GM23338 (cell line): ENCODE measurements around the gene LRRC4. TPM values are rescaled to one million over a fixed set of nuclear protein-coding genes. Genes with fewer than 3 reads are reported as not detected.

Experiments
- EZH2phosphoT487 ChIP-seq: fragments of 200-600 bp; sonication (generic); IDR thresholded peaks from one replicate; pipeline ENCODE4 v1.8.1; 2018; ENCODE audit warnings: antibody characterized with exemption; ENCODE audit not compliant: unreplicated experiment
- REST ChIP-seq: IDR thresholded peaks from one replicate; pipeline ENCODE4 v1.6.1; 2018; ENCODE audit warnings: antibody characterized with exemption; ENCODE audit not compliant: unreplicated experiment
- ZNF331 ChIP-seq: fragments of 250-450 bp; sonication (Bioruptor Pico); IDR thresholded peaks from 2 replicates; pipeline ENCODE4 v1.5.0; 2020; ENCODE audit warnings: low read depth, mild to moderate bottlenecking, moderate library complexity
- polyA plus RNA-seq: library from polyadenylated mRNA; unstranded; fragments of >200 nt; fragmentation: Nextera tagmentation; extraction: Ambion mirVana; gene quantifications from 2 replicates; pipeline ENCODE4 v1.2.1, GENCODE V29; 2016
- total RNA-seq: library from RNA; depleted of rRNA; stranded (reverse); fragments of >200 nt; shearing (Covaris generic); gene quantifications from 2 replicates; pipeline ENCODE4 v1.2.3, GENCODE V29; 2014
- TF ChIP-seq, protein P1 (sequence below): fragments of 250-450 bp; sonication (Bioruptor Pico); IDR thresholded peaks from 2 replicates; pipeline ENCODE4 v1.5.0; 2020; ENCODE audit warnings: mild to moderate bottlenecking, moderate library complexity
- TF ChIP-seq, protein P2 (sequence below): IDR thresholded peaks from 2 replicates; pipeline ENCODE4 v1.6.1; 2016; ENCODE audit warnings: antibody characterized with exemption

LRRC4 gene
- total and polyA plus RNA-seq, 2 experiments from 2014 or later: 1.9 to 5.2 TPM

DNA sequence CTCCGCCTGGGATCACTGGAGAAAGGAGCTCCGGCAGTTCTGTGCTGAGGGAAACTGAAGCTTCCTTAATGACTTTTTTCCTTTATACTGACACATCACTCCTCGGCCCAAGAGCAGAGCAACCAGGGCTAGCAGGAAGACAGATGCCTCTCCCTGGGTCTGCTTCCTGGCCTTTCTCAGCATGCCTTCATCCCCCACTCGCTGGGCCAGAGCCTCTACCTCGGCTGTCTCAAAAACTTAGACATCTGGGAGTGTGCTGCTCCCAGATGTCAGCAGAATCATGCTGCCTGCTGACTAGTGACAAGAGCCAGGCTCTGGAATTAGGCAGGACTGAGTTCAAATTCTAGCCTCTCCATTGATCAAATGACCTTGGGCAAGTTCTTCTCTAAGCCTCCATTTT is 24.4 kb upstream of the LRRC4 start (continued):
- TF ChIP-seq, protein P1, sequence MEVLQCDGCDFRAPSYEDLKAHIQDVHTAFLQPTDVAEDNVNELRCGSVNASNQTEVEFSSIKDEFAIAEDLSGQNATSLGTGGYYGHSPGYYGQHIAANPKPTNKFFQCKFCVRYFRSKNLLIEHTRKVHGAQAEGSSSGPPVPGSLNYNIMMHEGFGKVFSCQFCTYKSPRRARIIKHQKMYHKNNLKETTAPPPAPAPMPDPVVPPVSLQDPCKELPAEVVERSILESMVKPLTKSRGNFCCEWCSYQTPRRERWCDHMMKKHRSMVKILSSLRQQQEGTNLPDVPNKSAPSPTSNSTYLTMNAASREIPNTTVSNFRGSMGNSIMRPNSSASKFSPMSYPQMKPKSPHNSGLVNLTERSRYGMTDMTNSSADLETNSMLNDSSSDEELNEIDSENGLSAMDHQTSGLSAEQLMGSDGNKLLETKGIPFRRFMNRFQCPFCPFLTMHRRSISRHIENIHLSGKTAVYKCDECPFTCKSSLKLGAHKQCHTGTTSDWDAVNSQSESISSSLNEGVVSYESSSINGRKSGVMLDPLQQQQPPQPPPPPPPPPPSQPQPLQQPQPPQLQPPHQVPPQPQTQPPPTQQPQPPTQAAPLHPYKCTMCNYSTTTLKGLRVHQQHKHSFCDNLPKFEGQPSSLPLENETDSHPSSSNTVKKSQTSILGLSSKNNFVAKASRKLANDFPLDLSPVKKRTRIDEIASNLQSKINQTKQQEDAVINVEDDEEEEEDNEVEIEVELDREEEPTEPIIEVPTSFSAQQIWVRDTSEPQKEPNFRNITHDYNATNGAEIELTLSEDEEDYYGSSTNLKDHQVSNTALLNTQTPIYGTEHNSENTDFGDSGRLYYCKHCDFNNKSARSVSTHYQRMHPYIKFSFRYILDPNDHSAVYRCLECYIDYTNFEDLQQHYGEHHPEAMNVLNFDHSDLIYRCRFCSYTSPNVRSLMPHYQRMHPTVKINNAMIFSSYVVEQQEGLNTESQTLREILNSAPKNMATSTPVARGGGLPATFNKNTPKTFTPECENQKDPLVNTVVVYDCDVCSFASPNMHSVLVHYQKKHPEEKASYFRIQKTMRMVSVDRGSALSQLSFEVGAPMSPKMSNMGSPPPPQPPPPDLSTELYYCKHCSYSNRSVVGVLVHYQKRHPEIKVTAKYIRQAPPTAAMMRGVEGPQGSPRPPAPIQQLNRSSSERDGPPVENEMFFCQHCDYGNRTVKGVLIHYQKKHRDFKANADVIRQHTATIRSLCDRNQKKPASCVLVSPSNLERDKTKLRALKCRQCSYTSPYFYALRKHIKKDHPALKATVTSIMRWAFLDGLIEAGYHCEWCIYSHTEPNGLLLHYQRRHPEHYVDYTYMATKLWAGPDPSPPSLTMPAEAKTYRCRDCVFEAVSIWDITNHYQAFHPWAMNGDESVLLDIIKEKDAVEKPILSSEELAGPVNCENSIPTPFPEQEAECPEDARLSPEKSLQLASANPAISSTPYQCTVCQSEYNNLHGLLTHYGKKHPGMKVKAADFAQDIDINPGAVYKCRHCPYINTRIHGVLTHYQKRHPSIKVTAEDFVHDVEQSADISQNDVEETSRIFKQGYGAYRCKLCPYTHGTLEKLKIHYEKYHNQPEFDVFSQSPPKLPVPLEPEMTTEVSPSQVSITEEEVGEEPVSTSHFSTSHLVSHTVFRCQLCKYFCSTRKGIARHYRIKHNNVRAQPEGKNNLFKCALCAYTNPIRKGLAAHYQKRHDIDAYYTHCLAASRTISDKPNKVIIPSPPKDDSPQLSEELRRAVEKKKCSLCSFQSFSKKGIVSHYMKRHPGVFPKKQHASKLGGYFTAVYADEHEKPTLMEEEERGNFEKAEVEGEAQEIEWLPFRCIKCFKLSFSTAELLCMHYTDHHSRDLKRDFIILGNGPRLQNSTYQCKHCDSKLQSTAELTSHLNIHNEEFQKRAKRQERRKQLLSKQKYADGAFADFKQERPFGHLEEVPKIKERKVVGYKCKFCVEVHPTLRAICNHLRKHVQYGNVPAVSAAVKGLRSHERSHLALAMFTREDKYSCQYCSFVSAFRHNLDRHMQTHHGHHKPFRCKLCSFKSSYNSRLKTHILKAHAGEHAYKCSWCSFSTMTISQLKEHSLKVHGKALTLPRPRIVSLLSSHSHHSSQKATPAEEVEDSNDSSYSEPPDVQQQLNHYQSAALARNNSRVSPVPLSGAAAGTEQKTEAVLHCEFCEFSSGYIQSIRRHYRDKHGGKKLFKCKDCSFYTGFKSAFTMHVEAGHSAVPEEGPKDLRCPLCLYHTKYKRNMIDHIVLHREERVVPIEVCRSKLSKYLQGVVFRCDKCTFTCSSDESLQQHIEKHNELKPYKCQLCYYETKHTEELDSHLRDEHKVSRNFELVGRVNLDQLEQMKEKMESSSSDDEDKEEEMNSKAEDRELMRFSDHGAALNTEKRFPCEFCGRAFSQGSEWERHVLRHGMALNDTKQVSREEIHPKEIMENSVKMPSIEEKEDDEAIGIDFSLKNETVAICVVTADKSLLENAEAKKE (CRISPR knock-in tag): no peak
- no peak for TF ChIP-seq ZNF331 (CRISPR knock-in tag)
- no peak for TF ChIP-seq EZH2phosphoT487
- no peak for TF ChIP-seq REST
- TF ChIP-seq, protein P2, sequence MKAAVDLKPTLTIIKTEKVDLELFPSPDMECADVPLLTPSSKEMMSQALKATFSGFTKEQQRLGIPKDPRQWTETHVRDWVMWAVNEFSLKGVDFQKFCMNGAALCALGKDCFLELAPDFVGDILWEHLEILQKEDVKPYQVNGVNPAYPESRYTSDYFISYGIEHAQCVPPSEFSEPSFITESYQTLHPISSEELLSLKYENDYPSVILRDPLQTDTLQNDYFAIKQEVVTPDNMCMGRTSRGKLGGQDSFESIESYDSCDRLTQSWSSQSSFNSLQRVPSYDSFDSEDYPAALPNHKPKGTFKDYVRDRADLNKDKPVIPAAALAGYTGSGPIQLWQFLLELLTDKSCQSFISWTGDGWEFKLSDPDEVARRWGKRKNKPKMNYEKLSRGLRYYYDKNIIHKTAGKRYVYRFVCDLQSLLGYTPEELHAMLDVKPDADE: no peak
